ENCODE measurements around the gene RBM23.

Gene RBM23

GRCh38 chr14:22901799-22902198 is 17.1 kb downstream of the RBM23 start:
- Histone ChIP-seq H3K4me1 (peaks cover 0 to 8% (median 2%) of the 10 kb centered on the region in 4 donors), H3K9me3 (no peaks in the 10 kb centered on the region), H3K36me3 (peaks cover 58 to 66% (median 60%) of the 10 kb centered on the region in 3 donors), H3K27ac (no peak overlapping the region), H3K4me3 (no peak overlapping the region), H3K27me3 (no peaks in the 10 kb centered on the region)
- DNase-seq = peak in 1 of 2 donors; percentile 28
- intact Hi-C loops (cut with DNase I; ENCODE audit: low total_unique reads) = no loop called here
- no peak for TF ChIP-seq CTCF (IDR thresholded peaks at IDR 0.05)

- Histone ChIP-seq H3K4me3 (no peak overlapping the region), H3K36me3 (peaks cover 43 to 50% (median 44%) of the 10 kb centered on the region in 3 donors), H3K27ac (peak overlapping the region; percentile 54), H3K4me1 (peaks cover 0 to 8% (median 2%) of the 10 kb centered on the region in 4 donors), H3K27me3 (no peaks in the 10 kb centered on the region), H3K9me3 (no peaks in the 10 kb centered on the region)
- DNase-seq = peak in 1 of 2 donors; percentile 51
- peak; percentile 39 to 63 for TF ChIP-seq CTCF (IDR thresholded peaks at IDR 0.05)
- intact Hi-C loops (cut with DNase I; ENCODE audit: low total_unique reads) = no loop called here
Measured at GRCh38 chr14:22900081-22900799, 18.7 kb downstream of the RBM23 start.

GRCh38 chr14:22898302-22899090 is 20.5 kb downstream of the RBM23 start:
- peaks cover 0 to 8% (median 2%) of the 10 kb centered on the region in 4 donors for H3K4me1 ChIP-seq
- intact Hi-C loops (cut with DNase I; ENCODE audit: low total_unique reads) = no loop called here
- peak in 1 of 2 donors; percentile 28 for DNase-seq
- no peak overlapping the region for H3K4me3 ChIP-seq
- TF ChIP-seq CTCF (IDR thresholded peaks at IDR 0.05) = no peak
- H3K27ac ChIP-seq = peak overlapping the region; percentile 11 to 54
- no peaks in the 10 kb centered on the region for H3K27me3 ChIP-seq
- H3K9me3 ChIP-seq = no peaks in the 10 kb centered on the region
- peaks cover 25 to 33% (median 27%) of the 10 kb centered on the region in 3 donors for H3K36me3 ChIP-seq

GRCh38 chr14:22897357-22897756 is 21.6 kb downstream of the RBM23 start:
- Histone ChIP-seq H3K4me3 (no peak overlapping the region), H3K9me3 (no peaks in the 10 kb centered on the region), H3K4me1 (peaks cover 0 to 8% (median 2%) of the 10 kb centered on the region in 4 donors), H3K36me3 (peaks cover 17 to 21% (median 17%) of the 10 kb centered on the region in 3 donors), H3K27ac (no peak overlapping the region), H3K27me3 (no peaks in the 10 kb centered on the region)
- intact Hi-C loops (cut with DNase I; ENCODE audit: low total_unique reads) = no loop called here
- TF ChIP-seq CTCF (IDR thresholded peaks at IDR 0.05) = no peak
- peak in 1 of 2 donors; percentile 11 for DNase-seq

GRCh38 chr14:22896760-22897159 is 22.2 kb downstream of the RBM23 start:
- Histone ChIP-seq H3K36me3 (peaks cover 11 to 15% (median 15%) of the 10 kb centered on the region in 3 donors), H3K4me1 (peaks cover 0 to 8% (median 2%) of the 10 kb centered on the region in 4 donors), H3K27me3 (no peaks in the 10 kb centered on the region), H3K9me3 (no peaks in the 10 kb centered on the region), H3K27ac (no peak overlapping the region), H3K4me3 (no peak overlapping the region)
- no peak for DNase-seq
- intact Hi-C loops (cut with DNase I; ENCODE audit: low total_unique reads) = no loop called here
- no peak for TF ChIP-seq CTCF (IDR thresholded peaks at IDR 0.05)
